NCI-H345 (cell line): Measurements from ENCODE around the gene GAS7.
"Not testable (repeated sequence)": the region's sequence is repeated elsewhere in the genome, so short reads cannot be mapped to it uniquely, and the experiment has no call there.

Experiments used
- DNase-seq: peaks from one replicate; lab custom pipeline; 2025; lab: John Stamatoyannopoulos, UW

GAS7 gene

DNA sequence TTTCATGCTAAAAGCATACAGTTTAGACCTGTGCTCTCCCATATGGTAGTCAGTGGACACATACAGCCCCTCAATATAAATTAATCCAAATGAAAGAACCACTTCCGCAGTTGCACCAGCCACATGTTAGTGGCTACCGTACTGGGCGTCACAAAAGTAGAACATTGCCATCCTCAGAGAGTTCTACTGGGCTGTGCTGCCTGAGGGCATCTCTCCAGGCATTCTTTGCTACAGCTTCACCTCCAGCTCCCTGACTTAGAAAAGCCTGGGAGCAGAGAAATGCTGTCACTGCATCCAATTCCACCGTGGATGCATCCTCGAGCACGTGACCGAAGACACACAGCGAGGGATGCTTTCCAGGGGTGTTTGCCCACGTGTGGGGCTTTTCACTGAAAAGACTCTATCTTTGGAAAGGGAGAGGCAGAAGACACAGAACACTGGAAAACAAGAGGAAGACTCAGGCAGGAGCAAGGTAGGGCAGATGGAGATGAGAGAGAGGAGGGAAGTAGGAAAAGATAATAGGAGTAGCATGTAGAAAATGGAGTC is 86.4 kb downstream of the GAS7 start:
- no peak for DNase-seq

DNA sequence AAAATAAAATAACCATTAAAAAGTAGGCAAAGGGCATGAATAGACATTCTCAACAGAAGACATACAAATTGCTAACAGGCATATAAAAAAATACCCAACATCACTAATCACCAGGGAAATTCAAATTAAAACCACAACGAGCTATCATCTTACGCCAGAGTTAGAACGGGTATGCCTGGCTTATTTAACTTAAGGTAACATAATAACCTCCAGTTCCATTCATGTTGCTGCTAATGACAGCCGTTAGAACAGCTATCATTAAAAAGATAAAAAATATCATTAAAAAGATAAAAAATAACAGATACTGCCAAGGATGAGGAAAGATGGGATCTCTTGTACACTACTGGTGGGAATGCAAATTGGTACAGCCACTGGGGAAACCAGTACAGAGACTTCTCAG is 89.3 kb downstream of the GAS7 start:
- no peak for DNase-seq

DNA sequence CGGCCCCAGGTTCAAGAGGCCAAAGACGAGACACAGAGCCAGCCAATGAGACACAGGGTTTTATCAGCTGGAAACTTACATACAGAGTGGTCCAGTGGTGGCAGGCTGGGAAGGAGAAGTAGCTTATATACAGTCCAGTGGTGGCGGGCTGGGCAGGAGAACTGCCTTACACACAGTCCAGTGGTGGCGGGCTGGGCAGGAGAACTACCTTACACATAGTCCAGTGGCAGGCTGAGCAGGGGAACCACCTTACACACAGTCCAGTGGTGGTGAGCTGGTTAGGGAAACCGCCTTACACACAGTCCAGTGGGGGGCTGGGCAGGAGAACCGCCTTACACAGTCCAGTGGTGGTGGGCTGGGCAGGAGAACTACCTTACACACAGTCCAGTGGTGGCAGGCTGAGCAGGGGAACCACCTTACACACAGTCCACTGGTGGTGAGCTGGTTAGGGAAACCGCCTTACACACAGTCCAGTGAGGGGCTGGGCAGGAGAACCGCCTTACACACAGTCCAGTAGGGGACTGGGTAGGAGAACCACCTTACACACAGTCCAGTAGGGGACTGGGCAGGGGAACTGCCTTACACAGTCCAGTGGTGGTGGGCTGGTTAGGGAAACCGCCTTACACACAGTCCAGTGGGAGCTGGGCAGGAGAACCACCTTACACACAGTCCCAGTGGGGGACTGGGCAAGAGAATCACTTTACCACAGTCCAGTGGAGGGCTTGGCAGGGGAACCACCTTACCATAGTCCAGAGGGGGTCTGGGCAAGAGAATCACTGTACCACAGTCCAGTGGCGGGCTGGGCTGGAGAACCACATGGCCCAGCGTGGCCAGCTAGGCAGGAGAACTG is 90.9 kb downstream of the GAS7 start:
- no peak for DNase-seq

DNA sequence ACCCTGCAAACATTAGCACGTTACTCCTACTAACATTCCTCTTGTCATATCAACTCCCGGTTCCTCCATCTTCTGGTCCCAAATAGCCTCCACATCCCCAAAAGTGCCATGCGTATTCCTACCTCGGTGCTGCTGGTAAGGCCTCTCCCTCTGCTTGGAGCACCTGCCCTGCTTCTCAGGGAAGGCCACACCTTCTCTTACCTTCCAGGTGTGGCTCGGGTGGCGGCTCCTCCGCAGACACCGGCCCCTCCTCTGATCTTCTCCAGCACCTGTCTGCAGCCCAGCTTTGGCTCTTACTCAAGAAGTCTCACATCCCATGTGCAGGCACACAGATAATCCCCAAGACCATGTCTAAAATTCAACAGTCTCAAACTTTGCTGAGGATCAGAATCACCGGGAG is 92.3 kb downstream of the GAS7 start:
- DNase-seq, result no peak

DNA sequence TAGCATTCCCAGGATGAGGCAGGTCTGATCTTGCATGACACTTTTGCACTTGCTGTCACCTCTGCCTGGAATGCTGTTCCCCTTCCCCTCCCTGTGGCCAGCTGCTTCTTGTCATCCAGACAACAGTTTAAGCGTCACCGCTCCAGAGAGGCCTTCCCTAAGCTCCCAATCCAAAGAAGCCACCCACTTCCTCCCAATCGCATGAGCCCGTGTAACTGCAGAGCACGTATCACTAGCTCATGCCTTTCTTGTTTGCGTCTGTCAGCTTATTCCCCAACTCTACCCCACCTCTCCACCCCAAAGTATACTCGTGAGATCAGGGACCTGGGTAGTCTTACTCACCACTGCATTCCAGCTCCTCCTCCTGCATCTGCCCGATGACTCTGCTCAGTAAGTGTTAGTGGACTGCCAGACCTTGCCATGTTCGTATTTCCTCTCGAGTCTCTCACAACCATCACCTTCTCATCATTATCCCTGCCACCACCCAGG is 92.8 kb downstream of the GAS7 start:
- DNase-seq, result no peak

DNA sequence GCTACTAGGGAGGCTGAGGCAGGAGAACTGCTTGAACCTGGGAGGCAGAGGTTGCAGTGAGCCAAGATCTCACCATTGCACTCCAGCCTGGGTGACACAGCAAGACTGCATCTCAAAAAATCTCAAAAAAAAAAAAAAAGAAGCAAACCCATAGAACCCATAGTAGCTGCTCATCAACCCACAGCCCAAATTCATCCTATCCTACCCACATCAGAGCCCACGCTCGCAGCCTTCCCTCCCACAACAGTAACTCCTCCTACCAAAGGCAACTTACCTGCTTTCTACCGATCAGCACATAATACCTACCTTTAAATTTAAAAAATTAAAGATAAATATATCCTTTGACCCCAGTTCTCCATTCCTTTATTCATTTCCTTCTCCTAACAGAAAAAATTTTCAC is 94.7 kb downstream of the GAS7 start:
- DNase-seq, result no peak

DNA sequence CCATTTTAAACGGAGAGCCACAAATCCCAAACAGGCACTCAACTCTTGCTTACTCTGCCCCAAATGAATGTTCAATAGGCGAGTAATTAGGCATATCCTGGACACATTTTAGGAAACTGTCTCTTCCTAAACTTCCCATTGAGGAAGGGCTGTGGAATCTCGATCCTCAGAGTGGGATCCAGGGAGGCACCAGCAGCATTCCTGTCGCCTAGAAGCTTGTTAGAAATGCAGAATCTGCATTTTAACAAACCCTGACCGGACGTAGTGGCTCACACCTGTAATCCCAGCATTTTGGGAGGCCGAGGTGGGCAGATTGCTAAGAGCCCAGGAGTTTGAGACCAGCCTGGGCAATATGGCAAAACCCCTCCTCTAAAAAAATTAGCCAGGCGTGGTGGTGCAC is 95.6 kb downstream of the GAS7 start:
- no peak for DNase-seq

DNA sequence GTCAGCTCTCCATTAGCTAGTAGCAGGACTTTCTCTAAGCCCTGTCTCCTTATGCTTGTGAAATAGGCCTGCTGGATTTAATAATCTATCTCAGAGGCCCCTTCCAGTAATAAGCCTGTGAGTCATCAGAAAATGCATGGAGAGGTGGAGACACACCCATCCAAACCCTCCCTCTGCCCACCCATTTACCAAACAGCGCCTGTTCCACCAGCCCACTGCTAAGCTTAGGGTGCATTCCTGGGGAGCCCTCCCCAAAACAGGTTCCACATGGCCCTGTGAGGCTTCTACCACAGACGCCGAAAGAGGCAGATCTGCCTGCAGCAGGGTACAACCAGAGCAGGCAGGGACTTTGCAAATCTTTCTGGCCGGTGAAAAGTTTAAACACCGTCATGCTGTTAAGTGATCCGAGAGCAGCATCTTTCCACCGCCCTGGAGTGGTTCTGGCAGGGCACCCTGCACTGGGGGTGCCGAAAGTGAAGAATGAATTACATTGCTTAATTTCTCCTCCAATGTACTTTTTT is 99.3 kb downstream of the GAS7 start:
- DNase-seq, result no peak

DNA sequence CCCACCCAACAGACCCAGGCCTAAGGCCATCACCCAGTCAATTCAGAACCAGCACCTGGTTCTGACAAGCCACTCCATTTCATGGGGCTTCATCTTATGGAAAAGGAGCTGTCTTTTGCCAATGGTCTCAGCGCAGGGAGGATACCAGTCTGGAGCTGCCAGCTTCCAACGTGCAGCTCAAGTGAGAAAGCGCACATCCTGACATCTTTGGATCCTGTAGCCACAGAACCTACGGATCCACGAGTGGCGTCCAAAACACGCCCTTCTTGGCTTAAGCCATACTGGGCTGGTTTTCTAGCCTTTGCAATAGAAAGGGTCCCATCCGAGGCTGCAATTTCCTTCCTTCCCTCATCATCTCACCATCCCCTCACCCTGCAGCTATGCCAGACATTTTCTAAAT is 101.8 kb downstream of the GAS7 start:
- no peak for DNase-seq

DNA sequence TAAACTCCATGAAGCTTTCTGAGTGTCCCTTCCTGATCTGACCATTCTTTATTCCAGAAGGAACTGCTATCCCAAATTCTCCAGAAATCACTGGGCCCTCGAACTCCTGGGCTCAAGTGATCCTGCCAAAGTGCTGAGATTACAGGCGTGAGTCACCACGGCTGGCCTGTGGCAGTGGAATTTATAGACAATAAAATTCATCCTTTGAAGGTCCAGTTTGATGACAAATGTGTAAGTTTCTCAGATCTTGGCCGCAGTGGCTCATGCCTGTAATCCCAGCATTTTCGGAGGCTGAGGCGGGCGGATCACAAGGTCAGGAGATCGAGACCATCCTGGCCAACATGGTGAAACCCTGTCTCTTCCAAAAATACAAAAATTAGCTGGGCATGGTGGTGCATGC is 103.1 kb downstream of the GAS7 start:
- not testable (repeated sequence) for DNase-seq

DNA sequence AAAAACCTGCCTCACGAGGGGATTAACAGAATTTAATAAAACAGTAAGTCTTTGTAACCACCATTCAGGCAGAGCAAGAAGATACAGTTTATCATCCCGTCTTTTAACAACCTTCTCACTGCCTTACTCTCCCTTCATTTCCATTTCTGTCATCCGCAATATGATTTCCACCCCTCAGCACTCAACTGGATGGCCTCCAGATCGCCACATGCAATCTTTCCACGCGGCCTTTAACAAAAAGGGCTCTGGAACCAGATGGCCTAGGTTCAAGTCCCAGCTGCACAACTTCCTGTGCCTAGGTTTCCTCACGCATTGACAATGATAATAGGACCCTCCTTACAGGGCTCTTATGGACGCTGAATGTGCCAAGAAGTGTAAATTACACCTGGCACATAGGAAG is 103.6 kb downstream of the GAS7 start:
- no peak for DNase-seq

DNA sequence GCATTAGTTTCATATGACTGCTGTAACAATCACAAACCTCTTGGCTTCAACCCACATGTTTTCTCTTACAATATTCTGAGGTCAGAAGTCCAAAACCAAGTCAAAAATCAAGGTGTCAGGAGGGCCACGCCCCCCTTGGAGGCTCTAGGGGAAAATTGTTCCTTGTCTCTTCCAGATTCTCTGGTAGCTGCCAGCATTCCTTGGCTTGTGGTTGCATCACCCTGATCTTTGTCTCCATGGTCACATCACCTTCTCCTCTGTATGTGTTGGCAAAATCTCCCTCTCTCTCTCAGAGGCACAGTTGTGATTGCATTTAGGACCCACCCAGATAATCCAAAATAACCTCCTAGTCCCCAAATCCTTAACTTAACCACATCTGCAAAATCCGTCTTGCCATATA is 105.8 kb downstream of the GAS7 start:
- DNase-seq, result no peak

DNA sequence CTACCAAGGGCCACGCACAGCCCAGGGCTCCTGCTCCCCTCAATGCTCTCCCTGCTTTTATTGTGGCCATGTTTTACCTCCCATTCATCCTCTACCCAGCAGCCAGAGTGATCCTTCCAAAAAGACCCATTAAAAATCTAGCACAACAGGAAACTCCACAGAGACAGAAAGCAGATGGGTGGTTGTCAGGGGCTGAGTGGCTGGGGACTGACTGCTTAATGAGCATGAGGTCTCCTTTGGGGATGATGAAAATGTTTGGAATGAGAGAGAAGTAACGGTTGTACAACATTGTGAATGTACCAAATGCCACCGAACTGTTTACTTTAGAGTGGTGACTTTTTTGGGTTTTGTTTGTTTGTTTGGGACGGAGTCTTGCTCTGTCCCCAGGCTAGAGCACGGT is 107.4 kb downstream of the GAS7 start:
- no peak for DNase-seq

DNA sequence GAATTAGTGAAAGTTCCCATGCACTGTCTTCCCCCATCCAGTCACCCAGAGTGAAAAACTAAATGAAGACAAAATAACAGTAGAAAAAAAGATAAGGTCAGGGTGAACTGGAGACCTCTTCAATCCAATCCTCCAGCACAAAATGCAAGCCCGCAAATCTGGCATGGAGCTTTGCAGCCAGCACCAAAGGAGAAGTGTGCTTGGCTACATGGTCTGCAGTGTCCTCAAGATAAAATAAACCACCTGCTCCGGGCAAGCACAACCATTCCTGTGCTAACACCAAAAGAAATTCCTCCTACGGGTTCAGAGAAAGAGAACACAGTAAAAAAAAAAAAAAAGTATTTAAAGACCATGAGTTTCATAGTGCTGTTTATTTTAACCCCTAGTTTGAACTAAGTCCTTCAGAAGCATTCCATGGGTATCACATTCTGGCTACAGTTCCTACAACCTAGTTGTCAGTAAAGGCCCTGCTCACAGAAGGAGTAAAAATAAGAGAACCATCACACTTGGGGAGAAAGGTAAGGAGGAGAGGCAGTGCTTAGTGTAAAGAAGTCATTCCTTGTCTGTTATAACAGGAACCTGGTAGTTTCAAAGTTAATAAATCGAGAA is 109.1 kb downstream of the GAS7 start:
- no peak for DNase-seq

DNA sequence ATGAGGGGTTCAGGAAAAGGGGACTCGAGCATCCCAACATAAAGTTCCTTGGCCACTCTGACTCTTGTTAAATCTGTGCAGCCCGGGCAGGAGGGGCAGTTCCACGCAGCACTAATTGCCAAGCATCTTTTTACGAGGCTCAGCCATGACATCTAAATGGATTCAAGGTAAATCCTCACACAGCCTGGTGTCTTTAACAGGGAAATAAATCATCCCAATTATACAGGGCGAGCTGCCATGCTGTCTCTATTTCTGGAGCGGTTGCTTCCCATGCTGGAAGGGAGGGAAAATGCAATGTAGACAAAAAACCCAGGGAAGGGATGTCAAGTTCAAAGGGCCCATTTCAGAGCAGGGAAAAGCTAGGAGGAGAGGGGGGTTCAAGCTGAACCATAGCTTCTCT is 110.0 kb downstream of the GAS7 start:
- DNase-seq, result no peak

DNA sequence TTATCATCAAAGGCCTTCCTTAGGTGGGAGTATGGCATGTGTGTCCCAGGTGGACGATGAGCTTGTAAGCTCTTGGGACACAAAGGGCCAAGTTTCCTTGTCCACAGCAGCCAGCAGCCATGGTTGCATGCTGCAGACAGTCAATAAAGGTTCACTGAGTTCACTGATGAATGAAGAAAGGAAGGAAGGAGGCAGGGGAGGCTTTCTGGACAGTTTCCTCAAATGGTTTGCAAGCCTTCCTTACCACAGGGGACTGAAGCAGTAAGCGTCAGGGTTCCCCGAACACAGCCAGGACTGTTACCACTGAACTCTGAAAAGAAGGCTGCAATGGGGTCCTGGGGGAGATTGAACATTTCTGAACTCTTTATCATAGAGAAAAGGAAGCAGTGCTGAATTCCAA is 111.1 kb downstream of the GAS7 start:
- no peak for DNase-seq

DNA sequence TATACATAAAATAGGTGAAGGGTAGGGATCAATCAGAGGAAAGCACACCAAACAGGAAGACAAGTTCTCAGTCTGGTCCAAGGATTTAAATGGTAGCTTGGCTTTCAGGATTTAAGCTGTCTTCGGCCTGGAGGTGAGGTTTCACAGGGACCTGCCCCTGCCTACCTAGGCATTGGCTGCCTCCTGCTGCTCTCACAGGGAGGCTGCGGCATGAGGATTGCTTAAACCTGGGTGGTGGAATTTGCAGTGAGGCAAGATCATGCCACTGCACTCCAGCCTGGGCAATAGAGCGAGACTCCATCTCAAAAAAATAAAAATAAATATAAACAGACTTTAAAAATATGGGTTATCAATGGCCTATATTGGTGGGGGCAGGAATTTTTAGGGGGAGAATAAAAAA is 114.5 kb downstream of the GAS7 start:
- no peak for DNase-seq

DNA sequence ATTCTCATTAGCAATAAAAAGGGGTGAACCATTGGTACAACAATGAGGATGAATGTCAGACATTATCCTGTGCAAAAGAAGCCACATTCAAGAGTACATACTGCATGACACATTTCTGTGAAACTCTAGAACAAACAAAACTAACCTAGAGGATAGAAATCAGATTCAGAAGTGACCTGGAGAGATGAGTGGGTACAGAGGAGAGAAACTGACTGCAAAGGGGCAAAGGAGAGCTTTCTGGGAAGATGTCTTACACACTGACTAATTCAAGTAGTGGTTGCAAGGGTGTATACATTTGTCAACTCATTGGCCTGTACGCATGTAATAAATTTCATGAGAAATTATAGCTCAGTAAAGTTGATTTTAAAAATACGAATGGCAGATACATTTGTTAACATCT is 115.6 kb downstream of the GAS7 start:
- no peak for DNase-seq

DNA sequence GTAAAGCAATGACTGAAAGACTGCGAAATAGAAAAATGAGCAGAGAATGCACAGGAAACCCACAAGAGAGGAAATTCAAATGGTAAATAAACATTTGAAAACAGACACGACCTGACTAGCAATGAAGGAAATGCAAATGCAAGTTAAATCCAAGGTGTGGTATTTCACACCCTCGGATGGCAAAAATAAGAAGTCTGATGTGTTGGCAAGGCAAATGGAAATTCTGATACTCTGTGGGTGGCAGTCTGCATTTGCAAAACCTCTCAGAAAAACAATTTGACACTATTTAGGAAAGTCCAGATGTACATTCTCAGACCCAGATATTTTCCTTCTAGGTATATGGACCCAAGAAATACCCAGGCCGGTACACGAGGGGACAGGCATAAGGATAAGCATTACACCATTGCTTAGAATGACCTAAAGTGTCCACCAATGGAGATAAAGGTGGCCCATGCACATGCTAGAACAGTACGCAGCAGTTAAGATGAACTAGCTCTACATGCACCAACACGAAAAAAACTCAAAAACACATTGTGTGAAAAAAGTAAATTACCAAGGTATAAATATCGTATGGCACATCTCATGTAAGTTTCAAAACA is 116.7 kb downstream of the GAS7 start:
- no peak for DNase-seq

DNA sequence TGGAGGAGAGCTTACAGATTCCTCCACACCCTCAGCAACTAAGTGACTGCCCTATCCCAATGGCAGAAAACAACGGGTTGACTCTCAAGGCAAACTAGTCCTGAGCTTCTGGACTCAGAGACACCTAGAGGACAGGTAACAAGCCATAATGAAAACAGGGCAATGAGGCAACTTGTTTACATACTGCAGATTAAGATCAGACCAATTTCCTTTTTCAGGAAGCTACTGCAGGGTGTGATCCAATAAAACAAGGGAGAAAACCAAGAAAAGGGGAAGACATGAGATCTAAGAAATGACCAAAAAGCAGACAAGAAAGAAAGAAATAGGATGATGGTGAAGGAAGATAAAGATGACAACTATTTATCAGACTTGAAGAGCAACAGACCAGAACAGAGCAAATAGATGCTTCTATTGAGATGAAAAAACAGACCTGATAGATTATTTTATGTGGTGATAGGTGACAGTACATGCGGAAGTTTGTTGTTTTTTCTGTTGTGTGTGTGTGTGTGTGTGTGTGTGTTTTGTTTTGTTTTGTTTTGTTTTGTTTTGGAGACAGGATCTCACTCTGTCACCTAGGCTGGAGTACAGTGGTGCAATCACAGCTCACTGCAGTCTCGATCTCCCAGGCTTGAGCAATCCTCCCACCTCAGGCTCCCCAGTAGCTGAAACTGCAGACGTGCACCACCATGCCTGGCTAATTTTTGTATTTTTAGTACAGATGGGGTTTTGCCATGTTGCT is 120.7 kb downstream of the GAS7 start:
- DNase-seq, result no peak

DNA sequence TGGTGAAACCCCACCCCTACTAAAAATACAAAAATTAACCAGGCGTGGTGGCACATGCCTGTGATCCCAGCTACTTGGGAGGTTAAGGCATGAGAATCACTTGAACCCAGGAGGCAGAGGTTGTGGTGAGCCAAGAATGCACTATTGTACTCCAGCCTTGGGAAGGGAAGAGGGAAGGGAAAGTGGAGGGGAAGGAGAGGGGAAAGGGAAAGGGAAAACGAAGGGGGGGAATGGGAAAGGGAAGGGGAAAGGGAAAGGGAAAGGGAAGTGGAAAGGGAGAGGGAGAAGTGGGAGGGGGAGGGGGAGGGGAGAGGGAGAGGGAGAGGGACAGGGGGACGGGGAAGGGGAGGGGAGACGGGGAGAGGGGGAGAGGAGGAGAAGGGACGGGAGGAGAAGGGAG is 122.5 kb downstream of the GAS7 start:
- no peak for DNase-seq

DNA sequence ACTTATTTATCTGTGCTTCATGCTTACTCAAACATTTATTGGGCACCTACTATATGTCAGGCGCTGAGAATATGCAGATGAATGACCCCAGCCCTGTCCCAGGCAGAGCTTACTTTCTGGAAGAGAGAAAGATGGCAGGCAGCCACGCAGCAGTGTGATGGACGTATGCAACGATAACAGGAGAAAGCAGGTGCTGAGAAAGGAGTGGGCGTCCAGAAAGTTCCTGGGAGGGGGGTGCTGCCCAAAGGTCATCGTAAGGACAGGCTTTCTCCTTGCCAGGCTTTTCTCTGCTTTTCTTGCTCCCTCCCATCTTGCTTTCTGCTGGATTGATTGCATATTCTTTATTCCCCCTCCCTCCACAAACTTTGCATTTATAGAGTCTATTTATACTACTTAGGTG is 124.5 kb downstream of the GAS7 start:
- DNase-seq, result no peak
